GM19397 (cell line): ENCODE data around the gene KRTAP4-1.
"Not testable (repeated sequence)": the region's sequence is repeated elsewhere in the genome, so short reads cannot be mapped to it uniquely, and the experiment has no call there.

Experiments
- ATAC-seq: cut with Tn5 transposase; IDR thresholded peaks from one replicate; pipeline ENCODE4 v1.9.1; 2021; ENCODE audit warnings: mild to moderate bottlenecking, moderate library complexity; ENCODE audit not compliant: unreplicated experiment

Gene KRTAP4-1

GRCh38 chr17:41184480-41184961 is at the start of gene KRTAP4-1:
Gene KRTAP4-1, minus strand, starts transcription at chr17:41184911. Its CDS starts 57 bp downstream, at chr17:41184854.
- no peak for ATAC-seq

GRCh38 chr17:41232399-41233105 is 47.8 kb upstream of the KRTAP4-1 start, which contains the start of gene KRTAP9-3:
Gene KRTAP9-3, plus strand, starts transcription at chr17:41232449. Its CDS starts 53 bp downstream, at chr17:41232502.
- not testable (repeated sequence) for ATAC-seq

GRCh38 chr17:41231731-41232130 is 47.0 kb upstream of the KRTAP4-1 start:
- no peak for ATAC-seq

DNA sequence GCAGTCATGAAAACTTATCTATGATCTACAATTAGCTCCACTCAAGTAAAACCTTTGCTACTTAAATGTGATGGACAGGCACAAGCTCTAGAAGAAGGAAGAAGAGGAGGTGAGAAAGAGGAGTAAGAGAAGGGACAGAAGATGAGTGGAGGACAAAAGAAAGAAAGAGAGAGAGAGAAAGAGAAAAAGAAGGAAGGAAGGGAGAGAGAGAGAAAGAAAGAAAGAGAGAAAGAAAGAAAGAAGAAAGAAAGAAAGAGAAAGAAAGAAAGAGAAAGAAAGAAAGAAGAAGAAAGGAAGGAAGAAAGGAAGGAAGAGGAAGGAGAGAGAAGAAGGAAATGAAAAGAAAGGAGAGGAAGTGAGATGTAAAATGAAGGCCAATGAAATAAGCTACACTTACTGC is 45.4 kb upstream of the KRTAP4-1 start:
- no peak for ATAC-seq

DNA sequence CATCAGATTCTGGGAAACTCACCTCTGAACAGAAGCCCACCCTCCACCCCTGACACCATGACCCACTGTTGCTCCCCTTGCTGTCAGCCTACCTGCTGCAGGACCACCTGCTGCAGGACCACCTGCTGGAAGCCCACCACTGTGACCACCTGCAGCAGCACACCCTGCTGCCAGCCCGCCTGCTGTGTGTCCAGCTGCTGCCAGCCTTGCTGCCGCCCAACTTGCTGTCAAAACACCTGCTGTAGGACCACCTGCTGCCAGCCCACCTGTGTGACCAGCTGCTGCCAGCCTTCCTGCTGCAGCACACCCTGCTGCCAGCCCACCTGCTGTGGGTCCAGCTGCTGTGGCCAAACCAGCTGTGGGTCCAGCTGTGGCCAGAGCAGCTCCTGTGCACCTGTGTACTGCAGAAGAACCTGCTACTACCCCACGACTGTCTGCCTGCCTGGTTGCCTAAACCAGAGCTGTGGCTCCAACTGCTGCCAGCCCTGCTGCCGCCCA is 41.9 kb upstream of the KRTAP4-1 start, which contains the start of gene KRTAP9-2:
Gene KRTAP9-2, plus strand, starts transcription at position 51 of the 498 bp plus-strand sequence. Its CDS starts 7 bp downstream, at position 58.
- not testable (repeated sequence) for ATAC-seq

- ATAC-seq = no peak
These were observed 41.3 kb upstream of the KRTAP4-1 start for GRCh38 chr17:41226051-41226450.

GRCh38 chr17:41223821-41224220 is 39.1 kb upstream of the KRTAP4-1 start:
- no peak for ATAC-seq

DNA sequence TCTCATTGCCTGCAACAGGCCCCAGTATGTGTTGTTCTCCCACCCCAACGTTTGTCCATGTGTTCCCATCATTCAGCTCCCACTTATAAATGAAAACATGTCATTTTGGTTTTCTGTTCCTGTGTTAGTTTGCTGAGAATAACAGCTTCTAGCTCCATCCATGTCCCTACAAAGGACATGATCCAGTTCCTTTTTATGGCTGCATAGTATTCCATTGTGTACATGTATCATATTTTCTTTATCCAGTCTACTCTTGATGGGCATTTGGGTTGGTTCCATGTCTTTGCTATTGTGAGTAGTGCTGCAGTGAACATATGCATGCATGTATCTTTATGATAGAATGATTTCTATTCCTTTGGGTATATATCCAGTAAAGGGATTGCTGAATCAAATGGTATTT is 31.0 kb upstream of the KRTAP4-1 start:
- no peak for ATAC-seq

GRCh38 chr17:41212524-41213169 is 27.9 kb upstream of the KRTAP4-1 start:
- ATAC-seq = no peak

DNA sequence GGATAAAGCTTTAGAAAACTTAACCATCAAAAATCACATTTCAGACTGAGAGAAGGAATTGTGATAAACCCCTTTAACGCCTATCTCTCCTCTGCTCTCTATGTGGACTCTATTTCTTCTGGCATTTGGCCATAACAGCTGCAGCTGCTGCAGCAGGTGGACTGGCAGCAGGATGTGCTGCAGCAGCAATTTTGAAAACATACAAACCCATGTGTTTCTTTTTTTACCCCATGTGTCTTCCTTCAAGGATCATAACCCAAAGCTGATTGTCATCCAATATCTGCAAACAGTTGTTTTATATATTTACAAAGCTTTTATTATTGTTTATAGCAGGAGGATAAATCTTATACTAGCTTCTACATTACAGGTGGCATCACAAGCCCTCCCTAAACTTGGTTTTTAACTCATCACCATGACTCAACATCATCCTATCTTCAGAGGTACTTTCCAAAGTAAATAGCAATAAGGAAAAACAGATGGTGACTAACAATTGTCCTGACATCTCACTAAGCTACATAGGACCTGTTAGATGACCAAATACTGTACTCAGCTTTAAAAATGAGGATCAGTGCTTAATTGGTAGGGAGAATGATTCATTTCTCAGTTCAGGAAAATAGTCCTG is 27.2 kb upstream of the KRTAP4-1 start:
- ATAC-seq = no peak

DNA sequence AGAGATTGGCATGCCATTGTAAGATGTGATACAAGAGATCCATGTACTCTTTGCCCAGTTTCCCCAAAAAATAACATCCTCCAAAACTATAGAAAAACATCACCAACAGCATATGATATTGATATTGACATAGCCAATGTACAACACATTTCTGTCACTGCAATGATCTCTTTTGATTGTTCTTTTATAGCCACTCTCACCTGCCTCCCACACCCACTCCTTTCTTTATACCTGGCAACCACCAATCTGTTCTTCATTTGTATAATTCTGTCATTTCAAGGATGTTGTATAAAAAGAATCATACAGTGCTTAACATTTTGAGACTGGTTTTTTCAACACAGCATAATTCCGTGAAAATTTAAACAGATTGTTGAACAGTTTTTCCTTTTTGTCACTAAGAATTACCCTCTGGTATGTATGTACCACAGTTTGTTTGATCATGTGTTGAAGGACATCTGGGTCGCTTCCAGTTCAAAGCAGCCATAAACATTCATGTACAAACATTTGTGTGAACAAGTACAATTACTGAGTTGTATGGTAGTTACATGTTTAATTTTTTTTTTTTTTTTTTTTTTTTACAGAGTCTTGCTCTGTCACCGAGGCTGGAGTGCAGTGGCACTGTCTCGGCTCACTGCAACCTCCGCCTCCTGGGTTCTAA is 14.8 kb upstream of the KRTAP4-1 start:
- ATAC-seq = no peak

GRCh38 chr17:41196068-41196467 is 11.4 kb upstream of the KRTAP4-1 start:
- ATAC-seq = no peak

DNA sequence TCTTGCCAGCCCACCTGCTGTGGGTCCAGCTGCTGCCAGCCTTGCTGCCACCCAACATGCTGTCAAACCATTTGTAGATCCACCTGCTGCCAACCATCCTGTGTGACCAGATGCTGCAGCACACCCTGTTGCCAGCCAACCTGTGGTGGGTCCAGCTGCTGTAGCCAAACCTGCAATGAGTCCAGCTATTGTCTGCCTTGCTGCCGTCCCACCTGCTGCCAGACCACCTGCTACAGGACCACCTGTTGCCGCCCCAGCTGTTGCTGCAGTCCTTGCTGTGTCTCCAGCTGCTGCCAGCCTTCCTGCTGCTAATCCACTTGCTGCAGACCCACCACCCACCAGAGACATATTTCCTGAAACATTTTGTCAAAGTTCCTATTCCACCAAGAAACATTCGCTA is 5.6 kb upstream of the KRTAP4-1 start:
- no peak for ATAC-seq

DNA sequence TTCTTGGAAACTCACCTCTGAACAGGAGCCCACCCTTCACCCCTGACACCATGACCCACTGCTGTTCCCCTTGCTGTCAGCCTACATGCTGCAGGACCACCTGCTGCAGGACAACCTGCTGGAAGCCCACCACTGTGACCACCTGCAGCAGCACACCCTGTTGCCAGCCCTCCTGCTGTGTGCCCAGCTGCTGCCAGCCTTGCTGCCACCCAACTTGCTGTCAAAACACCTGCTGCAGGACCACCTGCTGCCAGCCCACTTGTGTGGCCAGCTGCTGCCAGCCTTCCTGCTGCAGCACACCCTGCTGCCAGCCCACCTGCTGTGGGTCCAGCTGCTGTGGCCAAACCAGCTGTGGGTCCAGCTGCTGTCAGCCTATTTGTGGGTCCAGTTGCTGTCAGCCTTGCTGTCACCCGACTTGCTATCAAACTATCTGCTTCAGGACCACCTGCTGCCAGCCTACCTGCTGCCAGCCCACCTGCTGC is 5.2 kb upstream of the KRTAP4-1 start, which contains the start of gene KRTAP9-1:
Gene KRTAP9-1, plus strand, starts transcription at position 51 of the 482 bp plus-strand sequence. Its CDS starts 0 bp downstream, at position 51.
- not testable (repeated sequence) for ATAC-seq

- ATAC-seq = no peak
These were observed 2.2 kb upstream of the KRTAP4-1 start for GRCh38 chr17:41186872-41187271.

DNA sequence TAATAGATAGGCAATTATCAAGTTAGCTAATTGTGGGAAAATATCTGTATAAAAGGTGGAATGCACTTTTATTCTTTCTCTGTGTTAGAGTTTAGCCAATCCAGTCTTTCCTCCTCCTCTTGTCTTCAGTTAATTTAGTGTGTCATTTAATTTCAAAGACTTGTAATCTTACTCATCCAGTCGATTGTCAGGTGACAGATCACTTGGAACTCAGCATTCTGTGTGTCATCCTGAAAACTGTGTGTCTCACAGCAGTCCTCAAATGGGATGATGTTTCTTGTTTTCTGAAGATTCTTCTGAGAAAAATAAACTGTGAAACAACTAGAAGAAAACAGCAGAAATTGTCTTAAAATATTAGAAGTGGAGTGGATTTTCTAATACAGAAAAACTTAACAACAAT is 290 bp upstream of the KRTAP4-1 start:
- ATAC-seq = no peak

- ATAC-seq = no peak
These were observed 5.7 kb downstream of the KRTAP4-1 start for GRCh38 chr17:41178843-41179616.

GRCh38 chr17:41178341-41178740 is 6.4 kb downstream of the KRTAP4-1 start:
- ATAC-seq = no peak

DNA sequence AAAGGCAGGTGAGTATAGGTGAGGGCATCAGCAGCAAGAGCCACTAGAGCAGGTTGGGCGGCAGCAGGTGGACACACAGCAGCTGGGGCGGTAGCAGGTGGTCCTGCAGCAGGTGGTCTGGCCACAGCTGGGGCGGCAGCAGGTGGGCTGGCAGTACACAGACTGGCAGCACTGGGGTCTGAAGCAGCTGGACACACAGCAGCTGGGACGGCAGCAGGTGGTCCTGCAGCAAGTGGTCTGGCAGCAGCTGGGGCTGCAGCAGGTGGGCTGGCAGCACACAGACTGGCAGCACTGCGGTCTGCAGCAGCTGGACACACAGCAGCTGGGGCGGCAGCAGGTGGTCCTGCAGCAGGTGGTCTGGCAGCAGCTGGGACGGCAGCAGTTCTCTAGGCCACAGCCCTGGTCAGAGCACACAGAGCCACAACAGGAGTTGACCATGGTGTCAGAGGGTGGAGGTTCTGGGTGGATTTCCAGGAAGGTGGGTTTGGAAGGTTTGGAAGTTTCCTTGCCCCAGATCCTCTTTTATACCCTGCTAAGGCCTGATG is 6.9 kb downstream of the KRTAP4-1 start, which contains the start of gene KRTAP4-2:
Gene KRTAP4-2, minus strand, starts transcription at position 495 of the 545 bp plus-strand sequence. Its CDS starts 57 bp downstream, at position 438.
- ATAC-seq = no peak
